Motor neuron (in vitro differentiated cells): ENCODE measurements around the gene CEPT1. TPM values are rescaled to one million over a fixed set of nuclear protein-coding genes. Genes with fewer than 3 reads are reported as not detected.
A peak's percentile ranks its signal among the peaks of the same experiment; 100 is the strongest.

Experiments used
- ATAC-seq, 8 experiments: fragments of 200-7000 bp; cut with Tn5 transposase; replicated peaks in 6 of 8; 2 replicates each; pipeline ENCODE4 v1.8.0; 2021; ENCODE audit warnings: mild to moderate bottlenecking in 8 of 8, moderate library complexity in 8 of 8
- H3K27ac ChIP-seq, 2 donors: fragments of 250-450 bp; sonication (Bioruptor Pico); 2 replicates each; pipeline ENCODE4 v1.9.0; 2021; ENCODE audit warnings: antibody characterized with exemption in 2 of 2, mild to moderate bottlenecking in 2 of 2, moderate library complexity in 1 of 2
- H3K4me1 ChIP-seq, 2 donors: fragments of 250-450 bp; sonication (Bioruptor Pico); replicated peaks in 1 of 2; 2 replicates each; pipeline ENCODE4 v1.6.1; 2021; ENCODE audit warnings: antibody characterized with exemption in 2 of 2, mild to moderate bottlenecking in 2 of 2, moderate library complexity in 1 of 2
- H3K4me3 ChIP-seq, 5 donors: fragments of 250-450 bp; sonication (Bioruptor Pico); 2 replicates each; pipeline ENCODE4 v1.9.0; 2021; ENCODE audit warnings: antibody characterized with exemption in 5 of 5, mild to moderate bottlenecking in 5 of 5, moderate library complexity in 4 of 5
- WGBS, 10 experiments: fragments of 450-650 bp; shearing (Covaris generic); methylation state at CpG; one replicate each; pipeline ENCODE4 v1.0.0; 2022; 5-methylcytosine and 5-hydroxymethylcytosine counted together
- in situ Hi-C, 9 experiments: fragments of 400-800 bp; cut with MboI; loops; one replicate each; pipeline ENCODE4 v1.15.0; 2021; ENCODE audit warnings: low sequenced_read_pairs in 9 of 9, low pct_unique_long_range_greater_than_20kb in 2 of 9; ENCODE audit not compliant: unreplicated experiment in 9 of 9
- total RNA-seq, 8 experiments: library from RNA; unstranded; fragments of 300-600 nt; gene quantifications; 2 replicates each; pipeline versions ENCODE4 v1.2.3 to v1.2.4, GENCODE V29; 2022

The CEPT1 gene
- total RNA-seq, 8 experiments from 2014 or later = 18.7 to 48.5 (median 28.6) TPM

- peaks cover 6 to 8% of the 10 kb centered on the region in 2 donors for H3K4me1 ChIP-seq
- in situ Hi-C loops = no loop called here
- H3K4me3 ChIP-seq = no peak overlapping the region
- WGBS, 10 experiments = 67 to 100% (median 100%) methylated on average over 1 of the region's 1 CpG; no CpG with 5 or more reads in 3 of the 10 experiments
- no peak for ATAC-seq
- H3K27ac ChIP-seq = no peak overlapping the region
Measured at GRCh38 chr1:111133866-111134265, 6.2 kb upstream of the CEPT1 start.

GRCh38 chr1:111139324-111139955 is 583 bp upstream of the CEPT1 start:
- 0 to 5% (median 1%) methylated on average over 5 to 22 of the region's 33 CpGs; no CpG with 5 or more reads in 2 of the 10 experiments for WGBS, 10 experiments
- in situ Hi-C loops = no loop called here
- peak; percentile 6 to 71 (median 50) for ATAC-seq

DNA sequence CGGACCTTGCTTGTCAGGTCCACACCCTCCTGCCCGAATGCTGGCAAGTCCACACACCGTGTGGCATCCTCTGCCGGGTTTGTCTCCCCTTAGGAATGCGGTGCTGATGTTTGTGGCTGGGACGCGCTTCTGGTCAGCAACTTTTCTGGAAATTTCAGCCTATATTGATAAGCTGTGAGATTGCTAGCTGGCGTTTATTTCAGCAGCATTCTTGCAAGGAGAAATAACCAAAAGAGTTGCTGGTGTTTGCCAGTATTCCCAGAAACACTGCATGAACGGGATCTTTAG is 601 bp downstream of the CEPT1 start:
- peaks cover 6 to 15% of the 10 kb centered on the region in 2 donors for H3K4me1 ChIP-seq
- in situ Hi-C loops = no loop called here
- ATAC-seq = peak in 5 of 8 experiments; percentile 53 to 68 (median 67)
- H3K27ac ChIP-seq = peak overlapping the region; percentile 87 to 89
- peak overlapping the region; percentile 56 to 91 (median 80) for H3K4me3 ChIP-seq
- WGBS, 10 experiments = 0 to 10% (median 0%) methylated on average over 1 to 7 of the region's 9 CpGs; no CpG with 5 or more reads in 2 of the 10 experiments

More at GRCh38 chr1:111139324-111139955, 583 bp upstream of the CEPT1 start:
- peak overlapping the region; percentile 87 to 89 for H3K27ac ChIP-seq
- peak overlapping the region; percentile 56 to 91 (median 80) for H3K4me3 ChIP-seq
- peaks cover 6 to 15% of the 10 kb centered on the region in 2 donors for H3K4me1 ChIP-seq

GRCh38 chr1:111141245-111142220 is 1.5 kb downstream of the CEPT1 start:
- no peak for ATAC-seq
- no peak overlapping the region for H3K27ac ChIP-seq
- H3K4me1 ChIP-seq = peaks cover 6 to 15% of the 10 kb centered on the region in 2 donors
- H3K4me3 ChIP-seq = peak overlapping the region; percentile 56 to 91 (median 80)
- WGBS, 10 experiments = 21 to 90% (median 48%) methylated on average over 2 to 5 of the region's 5 CpGs
- in situ Hi-C loops = no loop called here

DNA sequence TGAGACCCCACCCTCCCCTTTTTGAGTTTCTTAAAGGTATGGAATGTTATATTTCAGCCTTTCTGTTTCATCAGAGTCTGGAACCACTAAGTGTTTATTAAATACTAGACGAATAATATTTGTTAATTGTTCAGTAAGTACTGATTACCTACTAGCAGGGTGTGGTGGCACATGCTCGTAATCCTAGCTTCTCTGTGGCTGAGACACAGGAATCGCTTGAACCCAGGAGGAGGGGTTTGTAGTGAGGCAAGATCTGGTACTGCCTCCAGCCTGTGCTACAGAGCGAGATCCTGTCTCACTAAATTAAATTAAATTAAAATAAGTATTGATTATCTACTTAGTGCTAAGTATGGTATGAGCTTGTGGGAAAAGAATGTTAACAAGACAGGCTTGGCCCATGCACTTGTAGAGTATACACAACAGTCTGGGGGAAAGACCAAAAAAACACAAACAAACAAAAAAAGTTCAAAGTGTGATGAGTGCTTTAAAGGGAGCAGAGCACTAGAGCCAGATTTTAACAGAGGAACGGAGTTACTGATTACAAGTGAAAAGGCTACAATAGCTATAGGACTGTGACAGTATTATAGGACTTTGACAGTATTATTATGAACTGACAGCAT is 2.4 kb downstream of the CEPT1 start:
- no peak overlapping the region for H3K27ac ChIP-seq
- in situ Hi-C loops = no loop called here
- ATAC-seq = peak in 1 of 8 experiments; percentile 4
- H3K4me1 ChIP-seq = peaks cover 6 to 15% of the 10 kb centered on the region in 2 donors
- 43 to 100% (median 73%) methylated on average over 1 to 5 of the region's 5 CpGs for WGBS, 10 experiments
- H3K4me3 ChIP-seq = no peak overlapping the region

DNA sequence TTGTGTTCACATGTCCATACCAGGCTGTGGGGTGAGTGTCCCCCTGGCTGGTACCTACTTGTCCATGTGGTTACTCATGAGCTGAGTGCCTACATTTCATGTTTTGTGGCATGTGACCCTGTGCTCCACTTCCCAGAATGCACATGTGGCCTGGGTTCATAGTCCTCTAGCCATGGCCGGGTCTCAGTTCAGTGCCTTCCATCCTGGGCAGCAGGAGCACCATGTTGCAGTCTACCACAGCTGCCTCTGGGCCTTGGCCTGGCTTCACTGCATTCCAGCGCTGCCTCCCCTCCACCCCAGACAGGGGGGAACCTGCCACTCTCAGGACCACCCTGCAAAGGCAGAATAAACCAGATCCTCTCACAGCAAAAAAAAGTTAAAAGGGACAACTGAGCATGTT is 5.5 kb downstream of the CEPT1 start:
- 86 to 100% (median 100%) methylated on average over 1 to 2 of the region's 2 CpGs; no CpG with 5 or more reads in 2 of the 10 experiments for WGBS, 10 experiments
- in situ Hi-C loops = no loop called here
- peaks cover 0 to 7% of the 10 kb centered on the region in 2 donors for H3K4me1 ChIP-seq
- ATAC-seq = no peak
- no peak overlapping the region for H3K27ac ChIP-seq
- no peak overlapping the region for H3K4me3 ChIP-seq

DNA sequence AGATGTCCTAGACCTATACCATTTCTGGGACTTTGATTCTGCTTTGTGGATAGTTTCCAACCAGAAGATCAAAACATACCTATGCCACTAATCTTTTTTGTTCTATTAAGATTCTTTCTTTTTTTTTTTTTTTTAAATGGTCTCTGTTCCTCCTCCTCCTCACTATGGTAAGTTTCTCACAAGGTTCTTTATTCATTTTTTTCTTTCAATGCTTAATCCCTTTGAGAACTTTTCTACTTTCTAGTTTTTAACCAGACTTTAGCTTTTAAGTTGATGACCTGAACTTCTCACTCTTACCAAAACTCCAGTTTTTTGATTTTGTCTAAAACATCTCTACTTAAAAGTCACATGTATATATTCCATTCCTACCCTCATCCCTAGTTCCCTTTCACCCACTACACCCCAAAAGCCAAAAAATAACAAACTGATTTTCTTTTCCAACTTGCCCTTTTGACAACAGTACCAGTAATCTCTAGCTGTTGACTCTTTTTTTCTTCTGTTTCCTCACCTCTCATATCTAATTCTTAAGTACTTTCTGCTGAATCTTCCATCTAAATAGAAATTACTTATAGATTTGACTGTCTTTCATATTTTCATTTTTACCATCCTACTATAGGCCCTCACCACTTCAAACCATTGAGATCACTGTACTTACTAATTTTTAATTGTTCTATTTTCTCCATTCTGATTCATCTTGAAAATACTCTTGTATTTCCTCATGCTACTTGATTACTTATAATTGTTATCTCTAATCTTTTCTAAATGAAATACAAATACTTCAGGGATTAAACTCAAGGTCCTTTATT is 6.1 kb downstream of the CEPT1 start:
- H3K4me3 ChIP-seq = no peak overlapping the region
- H3K27ac ChIP-seq = no peak overlapping the region
- H3K4me1 ChIP-seq = peaks cover under 1 to 4% of the 10 kb centered on the region in 2 donors
- in situ Hi-C loops = no loop called here
- no peak for ATAC-seq

- in situ Hi-C loops = no loop called here
- WGBS, 10 experiments = 22 to 100% (median 88%) methylated on average over 1 to 3 of the region's 3 CpGs
- Histone ChIP-seq H3K4me3 (no peak overlapping the region), H3K4me1 (peaks cover 0 to 3% of the 10 kb centered on the region in 2 donors), H3K27ac (no peak overlapping the region)
- ATAC-seq = no peak
Measured at GRCh38 chr1:111147948-111148347, 7.9 kb downstream of the CEPT1 start.

DNA sequence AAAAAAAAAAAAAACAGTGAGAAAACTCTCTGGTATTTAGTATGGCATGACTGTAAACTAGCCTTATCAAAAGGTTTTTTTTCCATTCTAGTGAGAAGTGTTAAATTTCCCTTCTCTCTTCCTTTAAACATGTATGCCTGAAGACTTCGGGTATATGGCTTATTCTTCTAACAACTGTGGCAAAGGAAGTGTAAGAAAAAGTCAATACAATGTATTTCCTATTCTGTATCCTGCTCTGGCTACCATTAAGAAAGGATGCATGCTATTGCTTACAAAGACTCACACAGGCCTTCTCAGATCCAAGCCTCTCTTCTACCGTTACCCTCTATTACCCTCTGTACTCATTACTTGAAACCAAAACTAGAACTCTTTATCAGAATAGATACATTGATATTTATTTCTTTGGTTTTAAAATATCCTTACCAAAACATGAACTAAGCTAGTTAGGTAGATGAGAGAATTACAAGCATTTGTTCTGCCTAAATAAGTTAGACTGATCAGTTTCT is 8.4 kb downstream of the CEPT1 start:
- WGBS, 10 experiments = 57 to 100% (median 94%) methylated on average over 2 of the region's 2 CpGs; no CpG with 5 or more reads in 1 of the 10 experiments
- Histone ChIP-seq H3K4me3 (no peak overlapping the region), H3K27ac (no peak overlapping the region), H3K4me1 (peaks cover 0 to 3% of the 10 kb centered on the region in 2 donors)
- in situ Hi-C loops = no loop called here
- no peak for ATAC-seq

GRCh38 chr1:111151838-111152237 is 11.8 kb downstream of the CEPT1 start:
- Histone ChIP-seq H3K4me1 (peaks cover 0 to 3% of the 10 kb centered on the region in 2 donors), H3K4me3 (no peak overlapping the region), H3K27ac (no peak overlapping the region)
- in situ Hi-C loops = no loop called here
- 76 to 100% (median 88%) methylated on average over 1 to 3 of the region's 3 CpGs for WGBS, 10 experiments
- no peak for ATAC-seq

DNA sequence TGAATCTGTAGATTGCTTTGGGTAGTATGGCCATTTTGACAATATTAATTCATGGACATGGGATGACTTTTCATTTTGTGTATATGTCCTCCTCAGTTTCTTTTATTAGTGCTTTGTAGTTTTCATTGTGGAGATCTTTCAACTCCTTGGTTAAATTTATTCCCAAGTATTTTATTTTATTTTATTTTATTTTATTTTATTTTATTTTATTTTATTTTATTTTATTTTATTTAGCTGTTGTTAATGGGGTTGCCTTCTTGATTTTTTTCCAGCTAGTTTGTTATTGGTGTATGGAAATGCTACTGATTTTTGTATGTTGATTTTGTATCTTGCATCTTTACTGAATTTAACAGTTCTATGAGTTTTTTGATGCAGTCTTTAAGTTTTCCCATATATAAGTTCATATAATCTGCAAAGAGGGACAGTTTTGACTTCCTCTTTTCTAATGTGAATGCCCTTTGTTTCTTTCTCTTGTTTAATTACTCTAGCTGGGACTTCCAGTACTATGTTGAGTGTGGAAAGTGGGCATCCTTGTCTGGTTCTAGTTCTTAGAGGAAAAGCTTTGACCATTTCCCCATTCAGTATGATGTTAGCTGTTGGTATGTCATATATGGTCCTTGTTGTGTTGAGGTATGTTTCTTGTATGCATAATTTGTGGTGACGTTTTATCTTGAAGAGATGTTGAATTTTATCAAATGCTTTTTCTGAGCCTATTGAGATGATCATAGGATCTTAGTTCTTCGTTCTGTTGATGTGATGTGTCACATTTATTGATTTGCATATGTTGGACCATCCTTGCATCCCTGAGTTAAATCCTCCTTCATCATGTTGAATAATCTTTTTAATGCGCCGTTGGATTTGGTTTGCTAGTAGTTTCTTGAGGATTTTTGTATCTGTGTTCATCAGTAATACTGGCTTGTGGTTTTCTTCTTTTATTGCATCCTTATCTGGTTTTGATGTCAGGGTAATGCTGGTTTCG is 14.3 kb downstream of the CEPT1 start:
- Histone ChIP-seq H3K4me3 (no peak overlapping the region), H3K27ac (no peak overlapping the region), H3K4me1 (peaks cover 0 to 3% of the 10 kb centered on the region in 2 donors)
- ATAC-seq = no peak
- WGBS, 10 experiments = 92 to 100% (median 98%) methylated on average over 1 to 5 of the region's 5 CpGs
- in situ Hi-C loops = no loop called here
